ENCODE data around the gene GLOD4. TPM values are rescaled to one million over a fixed set of nuclear protein-coding genes. Genes with fewer than 3 reads are reported as not detected.

Gene GLOD4
- total RNA-seq, 6 experiments from 2014 or later, result 34.6 to 66.4 (median 39.9) TPM

GRCh38 chr17:732067-732901, 49.8 kb downstream of the GLOD4 start, which contains the start of gene TLCD3A:
Gene TLCD3A (plus strand): TSS chr17:732596. CDS start chr17:732648, 52 bp downstream.
- H3K9me3 ChIP-seq, result no peaks in the 10 kb centered on the region
- H3K27me3 ChIP-seq, result no peaks in the 10 kb centered on the region
- WGBS (ENCODE audit: insufficient coverage, low coverage, low lambda C conversion rate, missing lambda C conversion rate), result no CpG with 5 or more reads among the region's 126 CpGs
- no peaks in the 10 kb centered on the region for H3K36me3 ChIP-seq
- DNase-seq (peak; percentile 72 to 83 (median 79)), ATAC-seq (peak; percentile 87 to 93 (median 88))
- H3K4me1 ChIP-seq, result no peaks in the 10 kb centered on the region
- peak within 1 kb of the TSS; percentile 69 to 81 (median 69) for H3K4me3 ChIP-seq
- H3K27ac ChIP-seq, result peak within 1 kb of the TSS in 1 of 3 donors; percentile 61
- intact Hi-C loops (cut with DNase I), result no loop called here
- TF ChIP-seq POLR2A (IDR thresholded peaks at IDR 0.05) (peak; percentile 19), CTCF (IDR thresholded peaks at IDR 0.05) (no peak)

DNA sequence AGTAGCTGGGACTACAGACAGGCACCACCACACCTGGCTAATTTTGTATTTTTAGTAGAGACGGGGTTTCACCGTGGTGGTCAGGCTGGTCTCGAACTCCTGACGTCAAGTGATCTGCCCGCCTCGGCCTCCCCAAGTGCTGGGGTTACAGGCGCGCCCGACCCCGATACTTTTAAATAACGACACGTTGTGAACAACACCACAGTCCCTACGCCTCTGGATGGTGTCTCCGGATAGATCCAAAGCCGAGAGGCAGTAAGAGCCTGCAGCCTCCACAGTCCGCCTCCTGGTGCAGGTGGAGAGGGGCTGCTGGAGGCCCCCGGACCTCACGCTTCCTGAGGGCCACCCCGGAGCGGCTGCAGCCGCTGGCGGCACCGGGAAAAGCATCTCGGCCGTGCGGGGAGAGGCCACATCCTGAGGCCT, 50.4 kb downstream of the GLOD4 start:
- Histone ChIP-seq H3K9me3 (no peaks in the 10 kb centered on the region), H3K27ac (no peak overlapping the region), H3K36me3 (no peaks in the 10 kb centered on the region), H3K27me3 (no peaks in the 10 kb centered on the region), H3K4me1 (no peaks in the 10 kb centered on the region), H3K4me3 (peak overlapping the region; percentile 69 to 81 (median 69))
- TF ChIP-seq POLR2A (IDR thresholded peaks at IDR 0.05), result no peak
- no peak for TF ChIP-seq CTCF (IDR thresholded peaks at IDR 0.05)
- no peak for ATAC-seq
- DNase-seq, result no peak
- intact Hi-C loops (cut with DNase I), result no loop called here
- WGBS (ENCODE audit: insufficient coverage, low coverage, low lambda C conversion rate, missing lambda C conversion rate), result no CpG with 5 or more reads among the region's 26 CpGs

GRCh38 chr17:728911-729310, 53.2 kb downstream of the GLOD4 start:
- ATAC-seq, result no peak
- WGBS (ENCODE audit: insufficient coverage, low coverage, low lambda C conversion rate, missing lambda C conversion rate), result 83% methylated on average over 4 of the region's 5 CpGs
- DNase-seq, result no peak

DNA sequence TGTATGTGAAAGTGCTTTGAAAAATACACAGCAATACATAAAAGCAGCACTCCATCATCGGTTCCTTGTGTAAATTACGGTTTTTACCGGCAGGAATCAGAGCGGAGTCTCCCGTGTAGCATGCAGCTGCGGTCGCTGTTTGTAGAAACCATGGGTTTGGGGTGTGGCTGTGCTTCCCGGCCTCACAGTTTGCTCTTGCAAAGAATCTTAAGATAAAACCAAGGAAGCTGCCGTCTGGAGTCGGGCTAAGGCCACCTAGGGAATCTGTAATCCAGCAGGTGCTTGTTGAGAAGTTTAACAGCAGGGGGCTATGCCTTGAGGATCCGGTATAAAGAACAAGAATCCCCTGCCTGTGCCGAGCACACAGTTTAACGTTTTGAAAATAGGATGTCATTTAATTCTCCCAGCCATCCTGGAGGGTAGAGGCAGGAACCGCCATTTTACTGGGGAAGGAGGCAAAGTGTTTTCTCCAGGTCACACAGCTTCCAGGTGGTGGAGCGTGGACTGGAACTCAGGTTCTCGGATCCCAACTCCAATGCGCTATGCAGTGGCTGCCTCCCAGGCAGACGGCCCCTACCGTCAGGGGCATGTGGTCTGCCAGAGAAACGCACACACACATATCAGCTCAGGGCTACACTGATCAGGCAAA, 55.7 kb downstream of the GLOD4 start:
- H3K27ac ChIP-seq, result no peak overlapping the region
- no peak for TF ChIP-seq POLR2A (IDR thresholded peaks at IDR 0.05)
- TF ChIP-seq CTCF (IDR thresholded peaks at IDR 0.05), result no peak
- no peaks in the 10 kb centered on the region for H3K36me3 ChIP-seq
- no peaks in the 10 kb centered on the region for H3K9me3 ChIP-seq
- H3K4me1 ChIP-seq, result no peaks in the 10 kb centered on the region
- H3K4me3 ChIP-seq, result no peak overlapping the region
- no peak for ATAC-seq
- WGBS (ENCODE audit: insufficient coverage, low coverage, low lambda C conversion rate, missing lambda C conversion rate), result 45% methylated on average over 14 of the region's 20 CpGs
- H3K27me3 ChIP-seq, result no peaks in the 10 kb centered on the region
- no peak for DNase-seq
- intact Hi-C loops (cut with DNase I), result no loop called here

More at GRCh38 chr17:728911-729310, 53.2 kb downstream of the GLOD4 start:
- intact Hi-C loops (cut with DNase I), result no loop called here
- H3K4me3 ChIP-seq, result no peak overlapping the region
- H3K27ac ChIP-seq, result no peak overlapping the region
- H3K36me3 ChIP-seq, result no peaks in the 10 kb centered on the region
- H3K4me1 ChIP-seq, result no peaks in the 10 kb centered on the region
- no peaks in the 10 kb centered on the region for H3K27me3 ChIP-seq
- TF ChIP-seq CTCF (IDR thresholded peaks at IDR 0.05) (no peak), POLR2A (IDR thresholded peaks at IDR 0.05) (no peak)
- no peaks in the 10 kb centered on the region for H3K9me3 ChIP-seq
